HepG2 (cell line): ENCODE measurements around the gene RABEP2. TPM values are rescaled to one million over a fixed set of nuclear protein-coding genes. Genes with fewer than 3 reads are reported as not detected.

ENCODE experiments used
- ATAC-seq: fragments of 200-7000 bp; cut with Tn5 transposase; 3 replicates; pipeline ENCODE4 v1.9.1; 2020; ENCODE audit warnings: mild to moderate bottlenecking, moderate library complexity
- BruUV-seq: library from RNA; stranded (reverse); fragments of 400-500 nt; replicated peaks from 2 replicates; lab custom pipeline; 2021; lab: Mats Ljungman, UMichigan
- CTCF ChIA-PET: fragments of 300-600 bp; formaldehyde crosslinking; extraction: SDS; loops from one replicate; lab custom pipeline; 2021; ENCODE audit warnings: low total read pairs, inconsistent platforms, low intra/inter-chr PET ratio; lab: Yijun Ruan, JAX
- POLR2A ChIA-PET: fragments of 350-600 bp; sonication (Branson Sonifier 250); formaldehyde crosslinking; loops from one replicate; lab custom pipeline; 2020; ENCODE audit warnings: antibody characterized with exemption, inconsistent platforms; lab: Yijun Ruan, JAX
- DNase-seq: peaks from one replicate; pipeline ENCODE4 v3.0.0-alpha.2; 2015; ENCODE audit warnings: low spot score
- FAIRE-seq: peaks from 3 replicates; lab custom pipeline; 2011; peaks lifted over from hg19 to GRCh38; lab: Jason Lieb, UNC
- H2AFZ ChIP-seq: one replicate; pipeline ENCODE4 v1.6.1; 2011; ENCODE audit warnings: low read length, inconsistent platforms
- H3K27ac ChIP-seq: fragments of 300-600 bp; 3 replicates; pipeline ENCODE4 v1.8.0; 2011; ENCODE audit warnings: mixed run types, mild to moderate bottlenecking, mixed read lengths, low read length, inconsistent platforms; ENCODE audit not compliant: insufficient read depth; ENCODE audit errors: extremely low read length
- H3K27me3 ChIP-seq, 2 experiments: fragments of 200-600 bp in 1 of 2; 2 replicates in 1 of 2; 3 replicates in 1 of 2; pipeline versions ENCODE4 v1.6.0 to v1.8.0; 2011; ENCODE audit warnings: low read length in 2 of 2, mild to moderate bottlenecking in 2 of 2, moderate library complexity in 2 of 2, inconsistent platforms in 1 of 2; ENCODE audit not compliant: insufficient read depth in 2 of 2, control insufficient read depth in 1 of 2
- H3K36me3 ChIP-seq, 2 experiments: fragments of 200-600 bp in 1 of 2; replicated peaks in 1 of 2; 2 replicates in 1 of 2; 3 replicates in 1 of 2; pipeline versions ENCODE4 v1.5.1 to v1.8.0; 2011; ENCODE audit warnings: low read length in 2 of 2, inconsistent platforms in 1 of 2; ENCODE audit not compliant: insufficient read depth in 2 of 2, control insufficient read depth in 1 of 2
- H3K4me1 ChIP-seq: 2 replicates; pipeline ENCODE4 v1.5.1; 2012; ENCODE audit warnings: low read length, inconsistent platforms; ENCODE audit not compliant: insufficient read depth
- H3K4me2 ChIP-seq: 2 replicates; pipeline ENCODE4 v1.6.0; 2011; ENCODE audit warnings: low read depth, low read length, inconsistent platforms
- H3K4me3 ChIP-seq, 3 experiments: fragments of 200-600 bp in 1 of 3; sonication (generic), shearing (Covaris generic) in 1 of 3; replicated peaks in 1 of 3; 2 replicates each; pipeline ENCODE4 v1.5.1; 2011 to 2016; ENCODE audit warnings: low read length in 3 of 3, inconsistent platforms in 2 of 3, low read depth in 2 of 3, mild to moderate bottlenecking in 2 of 3, control low read depth in 1 of 3, mixed read lengths in 1 of 3; ENCODE audit not compliant: insufficient read depth in 1 of 3
- H3K79me2 ChIP-seq: one replicate; pipeline ENCODE4 v1.6.1; 2011; ENCODE audit warnings: low read length, inconsistent platforms; ENCODE audit not compliant: insufficient read depth
- H3K9ac ChIP-seq: 2 replicates; pipeline ENCODE4 v1.6.0; 2011; ENCODE audit warnings: mild to moderate bottlenecking, low read depth, low read length, inconsistent platforms; ENCODE audit not compliant: insufficient read depth
- H3K9me3 ChIP-seq: 2 replicates; pipeline ENCODE4 v1.5.1; 2012; ENCODE audit warnings: mild to moderate bottlenecking, low read length
- H4K20me1 ChIP-seq: 2 replicates; pipeline ENCODE4 v1.6.0; 2011; ENCODE audit warnings: inconsistent platforms, mild to moderate bottlenecking, low read length, moderate library complexity; ENCODE audit not compliant: insufficient read depth
- AKNA ChIP-seq: sonication (generic); formaldehyde crosslinking; IDR thresholded peaks from 2 replicates; pipeline ENCODE4 v1.4.0; 2020; ENCODE audit warnings: missing genetic modification reagents, borderline replicate concordance
- ESRRA ChIP-seq: sonication (generic); formaldehyde crosslinking; IDR thresholded peaks from 2 replicates; pipeline ENCODE4 v1.5.1; 2020; ENCODE audit warnings: mild to moderate bottlenecking, low read depth, missing genetic modification reagents
- HOMEZ ChIP-seq: IDR thresholded peaks from 2 replicates; pipeline ENCODE4 v1.6.1; 2016; ENCODE audit warnings: low read depth
- KDM3A ChIP-seq: IDR thresholded peaks from 2 replicates; pipeline ENCODE4 v1.6.1; 2018; ENCODE audit warnings: low read depth, missing compliant biosample characterization
- KMT2B ChIP-seq: IDR thresholded peaks from 2 replicates; pipeline ENCODE4 v1.6.1; 2016; ENCODE audit warnings: missing genetic modification reagents, missing compliant biosample characterization
- MIXL1 ChIP-seq: IDR thresholded peaks from 2 replicates; pipeline ENCODE4 v1.6.1; 2016
- ZBTB37 ChIP-seq: sonication (generic); formaldehyde crosslinking; IDR thresholded peaks from 2 replicates; pipeline ENCODE4 v1.4.0; 2020; ENCODE audit warnings: mild to moderate bottlenecking, missing genetic modification reagents
- ZNF205 ChIP-seq: IDR thresholded peaks from 2 replicates; pipeline ENCODE4 v1.6.1; 2018; ENCODE audit warnings: missing biosample characterization, missing genetic modification reagents
- ZNF276 ChIP-seq: sonication (generic); formaldehyde crosslinking; IDR thresholded peaks from 2 replicates; pipeline ENCODE4 v1.4.0; 2020; ENCODE audit warnings: mild to moderate bottlenecking, low read depth, missing genetic modification reagents
- ZNF746 ChIP-seq: sonication (generic); formaldehyde crosslinking; IDR thresholded peaks from 2 replicates; pipeline ENCODE4 v1.8.0; 2022; ENCODE audit warnings: mild to moderate bottlenecking, missing genetic modification reagents
- ZNF777 ChIP-seq: sonication (generic); formaldehyde crosslinking; IDR thresholded peaks from 2 replicates; pipeline ENCODE4 v1.4.0; 2020; ENCODE audit warnings: missing genetic modification reagents
- ZNF782 ChIP-seq: sonication (generic); formaldehyde crosslinking; IDR thresholded peaks from 2 replicates; pipeline ENCODE4 v1.4.0; 2020; ENCODE audit warnings: missing genetic modification reagents, mild to moderate bottlenecking, borderline replicate concordance
- WGBS: methylation state at CpG from one replicate; pipeline ENCODE4 v1.1.6; 2017; ENCODE audit warnings: low lambda C conversion rate; 5-methylcytosine and 5-hydroxymethylcytosine counted together
- in situ Hi-C: cut with HindIII; loops from 2 replicates; pipeline ENCODE4 v1.10.0; 2017; ENCODE audit warnings: low pct_unique_long_range_greater_than_20kb; ENCODE audit not compliant: extremely low pct_ligation_motif_present
- intact Hi-C: fragments of 100-400 bp; cut with micrococcal nuclease; formaldehyde crosslinking; loops from one replicate; pipeline ENCODE4 v1.10.0; 2022; ENCODE audit not compliant: unreplicated experiment
- polyA plus RNA-seq, 8 experiments: library from polyadenylated mRNA; depleted of rRNA in 3 of 8; stranded (reverse) in 7 of 8; unstranded in 1 of 8; fragments of >200 nt; fragmentation: Illumina TruSeq in 4 of 8; extraction: Trizol in 4 of 8; gene quantifications; 2 replicates each; pipeline versions ENCODE4 v1.2.1 to v1.2.3, GENCODE V29; 2011 to 2016; ENCODE audit warnings: low read depth in 4 of 8, missing spikeins in 1 of 8, mixed read lengths in 1 of 8; ENCODE audit not compliant: insufficient read depth in 1 of 8
- total RNA-seq, 5 experiments: library from RNA; depleted of rRNA; stranded (reverse); fragments of >200 nt; fragmentation: Illumina TruSeq; extraction: Trizol; gene quantifications; 2 replicates each; pipeline ENCODE4 v1.2.3, GENCODE V29; 2016; ENCODE audit warnings: low read depth in 1 of 5

Gene RABEP2
- total and polyA plus RNA-seq, 2 of the 13 experiments (the other 11 are each of a cell fraction or from before 2014, with no cell fraction given): 10.8 to 18.4 TPM

GRCh38 chr16:28936784-28937155 is 11.7 kb upstream of the RABEP2 start:
- intact Hi-C loops: loop anchor here (2.0 to 5.0 kb wide), 2 partner anchors 14 to 114 kb away; partner anchors contain the start of gene ATXN2L
- Histone ChIP-seq H3K9me3 (no peaks in the 10 kb centered on the region), H3K27ac (no peak overlapping the region), H3K4me3 (peak overlapping the region in 1 of 3 experiments; percentile 69; a peak in 1 of 6 replicates), H2AFZ (no peak overlapping the region), H4K20me1 (no peaks in the 10 kb centered on the region), H3K27me3 (no peaks in the 10 kb centered on the region), H3K9ac (no peak overlapping the region), H3K36me3 (no peaks in the 10 kb centered on the region), H3K79me2 (no peaks in the 10 kb centered on the region), H3K4me2 (peak overlapping the region; percentile 59), H3K4me1 (peaks cover 57% of the 10 kb centered on the region)
- ChIA-PET POLR2A (interaction anchor here (0.9 to 4.9 kb wide), 17 partner anchors 8 to 742 kb away, joined by 3 to 60 read pairs (median 6); partner anchors contain the start of genes ATXN2L, NFATC2IP, QPRT and RABEP2), CTCF (interaction anchor here (1.7 kb wide), 1 partner anchor 9 kb away, joined by 7 read pairs; no protein-coding TSS in a partner anchor)
- no peak for DNase-seq
- 62% methylated on average over 26 of the region's 26 CpGs for WGBS
- FAIRE-seq: no peak
- no peak; the same call in 1 of the 3 replicates for ATAC-seq
- in situ Hi-C loops: loop anchor here (5.0 kb wide), 1 partner anchor 69 kb away; no protein-coding TSS in a partner anchor
- no TSS peak for BruUV-seq
- TF ChIP-seq AKNA (CRISPR knock-in tag): no peak
- peak; percentile 52; the same call in 1 of the 2 replicates for TF ChIP-seq ZNF782 (CRISPR knock-in tag)
- TF ChIP-seq ZNF777 (CRISPR knock-in tag): no peak
- TF ChIP-seq ZBTB37 (CRISPR knock-in tag): no peak
- no peak for TF ChIP-seq KMT2B
- TF ChIP-seq ZNF205 (CRISPR knock-in tag): no peak
- TF ChIP-seq HOMEZ (CRISPR knock-in tag): no peak
- TF ChIP-seq KDM3A (CRISPR knock-in tag): 0 out of 2 replicates have a peak, but pooled peaks have one; percentile 29
- 0 out of 2 replicates have a peak, but pooled peaks have one; percentile 34 for TF ChIP-seq ESRRA (CRISPR knock-in tag)
- TF ChIP-seq ZNF746 (CRISPR knock-in tag): no peak
- TF ChIP-seq MIXL1: no peak
- TF ChIP-seq ZNF276 (CRISPR knock-in tag): 0 out of 2 replicates have a peak, but pooled peaks have one; percentile 17
